ENCODE data around the gene GNG13. TPM values are rescaled to one million over a fixed set of nuclear protein-coding genes. Genes with fewer than 3 reads are reported as not detected.
"Not testable (repeated sequence)": the region's sequence is repeated elsewhere in the genome, so short reads cannot be mapped to it uniquely, and the experiment has no call there.

GNG13 gene
- total RNA-seq, 4 donors from 2014 or later = not detected

GRCh38 chr16:756428-756827, 44.1 kb downstream of the GNG13 start:
- intact Hi-C loops (cut with DNase I; ENCODE audit: low total_unique reads) = no loop called here
- Histone ChIP-seq H3K9me3 (no peaks in the 10 kb centered on the region), H3K27me3 (no peaks in the 10 kb centered on the region), H3K27ac (no peak overlapping the region), H3K4me1 (peaks cover 0 to 6% of the 10 kb centered on the region in 2 donors), H3K4me3 (no peak overlapping the region), H3K36me3 (no peaks in the 10 kb centered on the region)
- DNase-seq = no peak
- no peak for TF ChIP-seq CTCF (IDR thresholded peaks at IDR 0.05)
- TF ChIP-seq POLR2A (IDR thresholded peaks at IDR 0.05) = no peak

DNA sequence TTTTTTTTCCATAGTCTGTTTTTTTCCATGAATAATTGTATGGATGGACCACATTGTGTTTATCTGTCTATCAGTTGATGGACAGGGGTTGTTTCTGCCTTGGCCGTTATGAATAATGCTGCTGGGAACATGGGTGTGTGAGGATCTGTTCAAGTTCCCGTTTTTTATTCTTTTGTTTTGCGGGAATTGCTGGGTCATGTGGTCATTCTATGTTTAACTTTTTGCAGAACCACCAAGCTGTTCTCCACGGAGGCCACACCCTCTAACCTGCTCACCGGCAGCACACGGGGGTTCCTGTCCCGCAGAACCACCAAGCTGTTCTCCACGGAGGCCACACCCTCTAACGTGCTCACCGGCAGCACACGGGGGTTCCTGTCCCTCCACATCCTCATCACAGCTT, 45.9 kb downstream of the GNG13 start:
- H3K27me3 ChIP-seq = no peaks in the 10 kb centered on the region
- H3K36me3 ChIP-seq = no peaks in the 10 kb centered on the region
- no peak for DNase-seq
- H3K4me3 ChIP-seq = no peak overlapping the region
- no peak for TF ChIP-seq CTCF (IDR thresholded peaks at IDR 0.05)
- no peak for TF ChIP-seq POLR2A (IDR thresholded peaks at IDR 0.05)
- no peaks in the 10 kb centered on the region for H3K4me1 ChIP-seq
- no peaks in the 10 kb centered on the region for H3K9me3 ChIP-seq
- intact Hi-C loops (cut with DNase I; ENCODE audit: low total_unique reads) = no loop called here
- H3K27ac ChIP-seq = no peak overlapping the region

- H3K27ac ChIP-seq, H3K9me3 ChIP-seq: not testable (repeated sequence)
Measured at GRCh38 chr16:754121-754607, 46.4 kb downstream of the GNG13 start.

GRCh38 chr16:752007-752312, 48.6 kb downstream of the GNG13 start:
- intact Hi-C loops (cut with DNase I; ENCODE audit: low total_unique reads) = no loop called here
- Histone ChIP-seq H3K4me3 (no peak overlapping the region), H3K27ac (no peak overlapping the region), H3K36me3 (no peaks in the 10 kb centered on the region), H3K27me3 (no peaks in the 10 kb centered on the region), H3K9me3 (no peaks in the 10 kb centered on the region), H3K4me1 (no peaks in the 10 kb centered on the region)
- no peak for TF ChIP-seq CTCF (IDR thresholded peaks at IDR 0.05)
- no peak for TF ChIP-seq POLR2A (IDR thresholded peaks at IDR 0.05)
- no peak for DNase-seq

More at GRCh38 chr16:754121-754607, 46.4 kb downstream of the GNG13 start:
- H3K4me3 ChIP-seq; H3K36me3 ChIP-seq; H3K27me3 ChIP-seq; H3K4me1 ChIP-seq; DNase-seq; intact Hi-C loops (cut with DNase I; ENCODE audit: low total_unique reads): not testable (repeated sequence)

- TF ChIP-seq CTCF (IDR thresholded peaks at IDR 0.05) (no peak), POLR2A (IDR thresholded peaks at IDR 0.05) (no peak)
- DNase-seq = no peak
- Histone ChIP-seq H3K4me3 (no peak overlapping the region), H3K27me3 (no peaks in the 10 kb centered on the region), H3K27ac (no peak overlapping the region), H3K36me3 (no peaks in the 10 kb centered on the region), H3K9me3 (no peaks in the 10 kb centered on the region), H3K4me1 (no peaks in the 10 kb centered on the region)
- intact Hi-C loops (cut with DNase I; ENCODE audit: low total_unique reads) = no loop called here
Measured at GRCh38 chr16:751152-752006, 49.2 kb downstream of the GNG13 start.
